Measurements from ENCODE around the gene MTCL1. TPM values are rescaled to one million over a fixed set of nuclear protein-coding genes. Genes with fewer than 3 reads are reported as not detected.

The MTCL1 gene
- total and polyA plus RNA-seq, 9 of the 15 experiments (the other 6 are each of a cell fraction or from before 2014, with no cell fraction given): 0.21 to 7.4 (median 3.7) TPM

- TF ChIP-seq NKRF (IDR thresholded peaks at IDR 0.05; ENCODE audit: borderline replicate concordance): no peak
Observed at GRCh38 chr18:8656232-8656631, 49.1 kb upstream of the MTCL1 start (continued).

GRCh38 chr18:8657050-8657820, 48.1 kb upstream of the MTCL1 start:
- Histone ChIP-seq H3K27me3 (ENCODE audit: control insufficient read depth in 2 of 2, insufficient read depth in 2 of 2, low read length in 2 of 2) (no peaks in the 10 kb centered on the region; a peak in 2 of 5 replicates), H4K20me1 (replicated peaks; ENCODE audit: control insufficient read depth, insufficient read depth, low read length) (no peaks in the 10 kb centered on the region), H3K4me3 (no peak overlapping the region), H3K9me3 (replicated peaks; ENCODE audit: control insufficient read depth, insufficient read depth, low read depth, low read length) (no peaks in the 10 kb centered on the region), H3K9me1 (ENCODE audit: control insufficient read depth, insufficient read depth, low read length) (no peaks in the 10 kb centered on the region), H2AFZ (ENCODE audit: low read depth, low read length) (peak overlapping the region; percentile 72; the same call in 1 of the 2 replicates), H3K4me1 (replicated peaks in 1 of 2; ENCODE audit: control insufficient read depth in 2 of 2, insufficient read depth in 2 of 2, low read length in 2 of 2) (peaks cover 13 to 16% of the 10 kb centered on the region in 2 experiments; a peak in 3 of 5 replicates), H3K27ac (ENCODE audit: extremely low read depth, low read depth, low read length) (no peak overlapping the region), H3K79me2 (ENCODE audit: control insufficient read depth, insufficient read depth, low read length) (no peaks in the 10 kb centered on the region), H3K9ac (ENCODE audit: insufficient read depth in 1 of 2, low read depth in 2 of 2, low read length in 2 of 2) (no peak overlapping the region; a peak in 1 of 4 replicates), H3K4me2 (ENCODE audit: insufficient read depth, low read length) (no peak overlapping the region), H3K36me3 (ENCODE audit: control insufficient read depth, insufficient read depth, low read length) (no peaks in the 10 kb centered on the region)
- no peak for DNase-seq (ENCODE audit: extremely low read depth in 1 of 4, low spot score in 3 of 4)
- ATAC-seq: no peak
- FAIRE-seq: no peak
- in situ Hi-C loops (cut with MboI) (loop anchor here (5.0 to 25.0 kb wide), 2 partner anchors 325 to 855 kb away; no protein-coding TSS in a partner anchor), intact Hi-C loops (cut with micrococcal nuclease) (loop anchor here (10.0 kb wide), 1 partner anchor 228 kb away; no protein-coding TSS in a partner anchor)
- WGBS (ENCODE audit: insufficient coverage, low coverage, missing lambda C conversion rate): 27% methylated on average over 14 of the region's 14 CpGs
- CTCF ChIA-PET (ENCODE audit: low intra/inter-chr PET ratio): interaction anchor here (0.6 kb wide), 1 partner anchor 392 kb away, joined by 3 read pairs; no protein-coding TSS in a partner anchor
- POLR2A ChIA-PET: interaction anchor here (0.7 to 0.8 kb wide), 3 partner anchors 16 to 495 kb away, joined by 3 to 5 read pairs (median 3); no protein-coding TSS in a partner anchor
- no TSS peak for BruUV-seq (replicated peaks)
- no peak for TF ChIP-seq ZFPM2 (CRISPR knock-in tag; IDR thresholded peaks at IDR 0.05)
- TF ChIP-seq HSF4 (CRISPR knock-in tag; IDR thresholded peaks at IDR 0.05; ENCODE audit: borderline replicate concordance): no peak
- TF ChIP-seq ADNP (tag; IDR thresholded peaks at IDR 0.05): no peak
- no peak for TF ChIP-seq TAF7 (tag; IDR thresholded peaks at IDR 0.05)
- no peak for TF ChIP-seq ZNF263 (CRISPR knock-in tag; IDR thresholded peaks at IDR 0.05; ENCODE audit: borderline replicate concordance)
- no peak for TF ChIP-seq HDAC1 (IDR thresholded peaks at IDR 0.05)
- no peak for TF ChIP-seq ZBTB12 (CRISPR knock-in tag; IDR thresholded peaks at IDR 0.05)

Data from K562 (cell line).